Stomach (tissue), 4 donors: ENCODE measurements around the gene HIBCH.
A peak's percentile ranks its signal among the peaks of the same experiment; 100 is the strongest.

Source experiments
- EP300 ChIP-seq: sonication (generic); formaldehyde crosslinking; IDR thresholded peaks from one replicate; pipeline ENCODE4 v1.6.1; 2017; ENCODE audit warnings: antibody characterized with exemption
- TF ChIP-seq, protein P1 (sequence below), 7 experiments: fragments of 450-650 bp in 4 of 7; fragments of 200-600 bp in 3 of 7; sonication (generic) in 3 of 7; IDR thresholded peaks; one replicate each; pipeline ENCODE4 v1.5.1; 2016 to 2019; ENCODE audit warnings: antibody characterized with exemption in 7 of 7, control low read depth in 2 of 7, mild to moderate bottlenecking in 1 of 7

DNA sequence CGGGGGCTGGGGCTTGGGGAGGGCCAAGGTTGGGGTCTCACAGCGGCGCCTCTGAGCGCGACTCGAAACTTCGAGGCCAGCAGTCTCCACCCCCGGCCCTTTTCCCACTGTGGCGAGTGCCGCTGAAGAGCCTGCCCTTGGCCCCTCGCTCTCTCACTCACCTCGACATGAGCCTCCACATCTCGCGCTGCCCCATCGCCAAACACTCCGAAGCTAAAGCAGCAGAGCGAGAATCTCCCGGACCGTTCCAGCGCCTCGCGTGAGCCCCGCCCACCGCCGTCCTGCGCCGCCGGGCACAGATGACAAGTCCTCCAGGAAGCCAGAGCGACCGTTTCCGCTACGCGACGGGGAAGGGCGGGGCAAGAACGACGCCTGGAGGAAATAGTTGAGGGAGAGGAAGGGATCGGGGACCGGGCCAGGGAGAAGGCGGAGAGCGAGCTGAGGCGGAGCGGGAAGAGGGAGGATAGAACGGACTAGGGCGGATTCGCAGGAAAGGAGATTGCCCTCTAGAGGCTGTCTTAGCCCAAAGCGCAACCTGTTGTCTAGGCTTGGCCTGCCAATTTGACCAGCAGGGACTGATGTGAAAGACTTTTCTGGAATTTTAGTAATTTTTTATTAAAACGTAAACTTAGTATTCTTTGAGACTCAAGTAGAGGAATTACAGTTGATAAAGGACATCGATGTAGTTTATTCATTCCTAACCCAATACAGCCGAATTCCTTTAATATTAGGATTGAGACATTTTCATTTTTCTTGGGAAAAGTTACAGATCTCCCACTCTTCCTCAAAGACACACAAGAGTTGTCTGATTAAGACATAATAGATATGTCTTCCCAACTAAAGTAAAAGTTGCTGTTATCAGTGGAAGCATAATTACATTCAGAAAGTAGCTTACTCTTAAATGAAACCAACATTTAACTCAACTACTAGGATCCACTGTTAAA lies at the start of gene HIBCH:
- TF ChIP-seq, protein P1, sequence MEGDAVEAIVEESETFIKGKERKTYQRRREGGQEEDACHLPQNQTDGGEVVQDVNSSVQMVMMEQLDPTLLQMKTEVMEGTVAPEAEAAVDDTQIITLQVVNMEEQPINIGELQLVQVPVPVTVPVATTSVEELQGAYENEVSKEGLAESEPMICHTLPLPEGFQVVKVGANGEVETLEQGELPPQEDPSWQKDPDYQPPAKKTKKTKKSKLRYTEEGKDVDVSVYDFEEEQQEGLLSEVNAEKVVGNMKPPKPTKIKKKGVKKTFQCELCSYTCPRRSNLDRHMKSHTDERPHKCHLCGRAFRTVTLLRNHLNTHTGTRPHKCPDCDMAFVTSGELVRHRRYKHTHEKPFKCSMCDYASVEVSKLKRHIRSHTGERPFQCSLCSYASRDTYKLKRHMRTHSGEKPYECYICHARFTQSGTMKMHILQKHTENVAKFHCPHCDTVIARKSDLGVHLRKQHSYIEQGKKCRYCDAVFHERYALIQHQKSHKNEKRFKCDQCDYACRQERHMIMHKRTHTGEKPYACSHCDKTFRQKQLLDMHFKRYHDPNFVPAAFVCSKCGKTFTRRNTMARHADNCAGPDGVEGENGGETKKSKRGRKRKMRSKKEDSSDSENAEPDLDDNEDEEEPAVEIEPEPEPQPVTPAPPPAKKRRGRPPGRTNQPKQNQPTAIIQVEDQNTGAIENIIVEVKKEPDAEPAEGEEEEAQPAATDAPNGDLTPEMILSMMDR (IDR thresholded peaks at IDR 0.05) = peak in 5 of 7 experiments; percentile 61 to 79 (median 64)
- no peak for TF ChIP-seq EP300
